ENCODE measurements around the gene LFNG. TPM values are rescaled to one million over a fixed set of nuclear protein-coding genes. Genes with fewer than 3 reads are reported as not detected.

The LFNG gene
- total and polyA plus RNA-seq, 2 donors from 2014 or later: 5.0 to 18.4 TPM

- Histone ChIP-seq H3K27ac (ENCODE audit: low read depth in 2 of 2, low read length in 2 of 2) (no peak overlapping the region), H3K9me3 (ENCODE audit: control insufficient read depth in 2 of 3, insufficient read depth in 1 of 3, low read length in 3 of 3) (no peaks in the 10 kb centered on the region), H3K4me1 (ENCODE audit: control insufficient read depth in 2 of 3, insufficient read depth in 2 of 3, low read depth in 1 of 3, low read length in 3 of 3) (peaks cover 0 to 10% (median 8%) of the 10 kb centered on the region in 3 donors), H3K27me3 (ENCODE audit: control insufficient read depth, insufficient read depth, low read length) (no peaks in the 10 kb centered on the region), H3K36me3 (ENCODE audit: control insufficient read depth in 2 of 3, insufficient read depth in 3 of 3, low read length in 3 of 3) (peaks cover 2 to 9% (median 8%) of the 10 kb centered on the region in 3 donors), H3K4me3 (ENCODE audit: low read length in 3 of 3) (no peak overlapping the region), H3K9ac (ENCODE audit: low read length in 3 of 3) (no peak overlapping the region)
- TF ChIP-seq CTCF (IDR thresholded peaks at IDR 0.05; ENCODE audit: borderline replicate concordance, extremely low read depth, insufficient read depth): no peak
- DNase-seq: peak in 1 of 5 donors; percentile 27
- FAIRE-seq: no peak
- intact Hi-C loops (cut with DNase I): no loop called here
These were observed 31.8 kb downstream of the LFNG start for GRCh38 chr7:2551418-2551817.

- Histone ChIP-seq H3K27me3 (ENCODE audit: control insufficient read depth, insufficient read depth, low read length) (no peaks in the 10 kb centered on the region), H3K9me3 (ENCODE audit: control insufficient read depth in 2 of 3, insufficient read depth in 1 of 3, low read length in 3 of 3) (no peaks in the 10 kb centered on the region)
- intact Hi-C loops (cut with DNase I): no loop called here
These were observed 33.5 kb downstream of the LFNG start for GRCh38 chr7:2553108-2553507.

GRCh38 chr7:2553831-2554581 is 34.4 kb downstream of the LFNG start:
- peak overlapping the region in 2 of 3 donors; percentile 73 to 77 for H3K4me3 ChIP-seq (ENCODE audit: low read length in 3 of 3)
- FAIRE-seq (no peak), DNase-seq (peak in 1 of 5 donors; percentile 3)
- H3K9me3 ChIP-seq (ENCODE audit: control insufficient read depth in 2 of 3, insufficient read depth in 1 of 3, low read length in 3 of 3): no peaks in the 10 kb centered on the region
- no peaks in the 10 kb centered on the region for H3K27me3 ChIP-seq (ENCODE audit: control insufficient read depth, insufficient read depth, low read length)
- H3K27ac ChIP-seq (ENCODE audit: low read depth in 2 of 2, low read length in 2 of 2): no peak overlapping the region
- no peak for TF ChIP-seq CTCF (IDR thresholded peaks at IDR 0.05; ENCODE audit: borderline replicate concordance, extremely low read depth, insufficient read depth)
- H3K36me3 ChIP-seq (ENCODE audit: control insufficient read depth in 2 of 3, insufficient read depth in 3 of 3, low read length in 3 of 3): peaks cover 0 to 2% (median 2%) of the 10 kb centered on the region in 3 donors
- peak overlapping the region in 2 of 3 donors; percentile 33 to 67 for H3K9ac ChIP-seq (ENCODE audit: low read length in 3 of 3)
- intact Hi-C loops (cut with DNase I): no loop called here
- H3K4me1 ChIP-seq (ENCODE audit: control insufficient read depth in 2 of 3, insufficient read depth in 2 of 3, low read depth in 1 of 3, low read length in 3 of 3): peaks cover 0 to 10% (median 8%) of the 10 kb centered on the region in 3 donors

More at GRCh38 chr7:2553108-2553507, 33.5 kb downstream of the LFNG start:
- FAIRE-seq: no peak
- H3K4me1 ChIP-seq (ENCODE audit: control insufficient read depth in 2 of 3, insufficient read depth in 2 of 3, low read depth in 1 of 3, low read length in 3 of 3): peaks cover 0 to 10% (median 8%) of the 10 kb centered on the region in 3 donors
- no peak overlapping the region for H3K27ac ChIP-seq (ENCODE audit: low read depth in 2 of 2, low read length in 2 of 2)
- no peak overlapping the region for H3K9ac ChIP-seq (ENCODE audit: low read length in 3 of 3)
- no peak for TF ChIP-seq CTCF (IDR thresholded peaks at IDR 0.05; ENCODE audit: borderline replicate concordance, extremely low read depth, insufficient read depth)
- no peak for DNase-seq
- no peak overlapping the region for H3K4me3 ChIP-seq (ENCODE audit: low read length in 3 of 3)
- H3K36me3 ChIP-seq (ENCODE audit: control insufficient read depth in 2 of 3, insufficient read depth in 3 of 3, low read length in 3 of 3): peaks cover 0 to 3% (median 2%) of the 10 kb centered on the region in 3 donors

Measured in kidney (tissue), 14 donors.